Endothelial cell of umbilical vein (primary cell): ENCODE measurements around the gene SMG1. TPM values are rescaled to one million over a fixed set of nuclear protein-coding genes. Genes with fewer than 3 reads are reported as not detected.

Source experiments
- BruUV-seq: library from RNA; stranded (reverse); fragments of 400-500 nt; replicated peaks from 2 replicates; lab custom pipeline; 2021; lab: Mats Ljungman, UMichigan
- CTCF ChIA-PET: fragments of 300-600, 350-600 bp; sonication (Branson Sonifier 250); formaldehyde crosslinking; loops from one replicate; lab custom pipeline; 2021; ENCODE audit warnings: antibody characterized with exemption, inconsistent platforms; lab: Charles Lee
- POLR2A ChIA-PET: fragments of 300-600, 350-600 bp; sonication (Branson Sonifier 250); formaldehyde crosslinking; loops from one replicate; lab custom pipeline; 2021; ENCODE audit warnings: antibody characterized with exemption, inconsistent platforms; lab: Charles Lee
- DNase-seq: peaks from one replicate; pipeline ENCODE4 v3.0.0-alpha.2; 2011; ENCODE audit warnings: low read depth, low spot score
- FAIRE-seq: peaks from 2 replicates; lab custom pipeline; 2011; peaks lifted over from hg19 to GRCh38; lab: Jason Lieb, UNC
- H2AFZ ChIP-seq: 2 replicates; pipeline ENCODE4 v1.6.0; 2012; ENCODE audit warnings: low read depth, low read length, control low read depth, inconsistent platforms
- H3K27ac ChIP-seq: 2 replicates; pipeline ENCODE4 v1.5.1; 2011; ENCODE audit warnings: low read depth, mild to moderate bottlenecking, control low read depth, low read length, moderate library complexity; ENCODE audit not compliant: insufficient read depth
- H3K27me3 ChIP-seq, 2 experiments: 2 replicates each; pipeline versions ENCODE4 v1.6.0 to v1.6.1; 2011; ENCODE audit warnings: low read length in 2 of 2, mixed read lengths in 1 of 2; ENCODE audit not compliant: control insufficient read depth in 2 of 2, insufficient read depth in 2 of 2
- H3K36me3 ChIP-seq, 2 experiments: 2 replicates in 1 of 2; 3 replicates in 1 of 2; pipeline ENCODE4 v1.5.1; 2011; ENCODE audit warnings: low read length in 2 of 2, mild to moderate bottlenecking in 1 of 2, moderate library complexity in 1 of 2; ENCODE audit not compliant: control insufficient read depth in 2 of 2, insufficient read depth in 2 of 2; ENCODE audit errors: extremely low read depth in 1 of 2
- H3K4me1 ChIP-seq: 3 replicates; pipeline ENCODE4 v1.5.1; 2011; ENCODE audit warnings: mild to moderate bottlenecking, low read length; ENCODE audit not compliant: control insufficient read depth, insufficient read depth; ENCODE audit errors: extremely low read depth
- H3K4me2 ChIP-seq: 2 replicates; pipeline ENCODE4 v1.6.1; 2011; ENCODE audit warnings: low read length, control low read depth, mixed read lengths; ENCODE audit not compliant: insufficient read depth
- H3K4me3 ChIP-seq, 3 experiments: fragments of 200-600 bp in 1 of 3; sonication (generic), shearing (Covaris generic) in 1 of 3; replicated peaks in 1 of 3; 2 replicates each; pipeline ENCODE4 v1.5.1; 2011 to 2016; ENCODE audit warnings: control low read depth in 3 of 3, low read length in 3 of 3, mild to moderate bottlenecking in 2 of 3, inconsistent platforms in 1 of 3, low read depth in 1 of 3, moderate library complexity in 1 of 3; ENCODE audit not compliant: insufficient read depth in 1 of 3
- H3K79me2 ChIP-seq: 2 replicates; pipeline ENCODE4 v1.6.0; 2012; ENCODE audit warnings: low read length, inconsistent platforms; ENCODE audit not compliant: control insufficient read depth, insufficient read depth
- H3K9ac ChIP-seq: replicated peaks from 2 replicates; pipeline ENCODE3; 2011; ENCODE audit warnings: low read length, control low read depth; ENCODE audit not compliant: insufficient read depth; ENCODE audit errors: extremely low read depth
- H3K9me1 ChIP-seq: replicated peaks from 3 replicates; pipeline ENCODE4 v1.6.0; 2011; ENCODE audit warnings: mild to moderate bottlenecking, low read length; ENCODE audit not compliant: control insufficient read depth, insufficient read depth; ENCODE audit errors: extremely low read depth
- H3K9me3 ChIP-seq: replicated peaks from 2 replicates; pipeline ENCODE4 v1.5.1; 2012; ENCODE audit warnings: low read length, inconsistent platforms; ENCODE audit not compliant: control insufficient read depth, insufficient read depth
- H4K20me1 ChIP-seq: replicated peaks from 2 replicates; pipeline ENCODE3; 2011; ENCODE audit warnings: mild to moderate bottlenecking, low read length; ENCODE audit not compliant: control insufficient read depth, insufficient read depth; ENCODE audit errors: extremely low read depth
- CTCF ChIP-seq, 2 donors: IDR thresholded peaks; 1 replicate in 1 of 2; 2 replicates in 1 of 2; pipeline ENCODE4 v1.5.1; 2011; ENCODE audit warnings: low read length in 2 of 2, mild to moderate bottlenecking in 2 of 2, moderate library complexity in 2 of 2, control low read depth in 1 of 2, inconsistent platforms in 1 of 2, low read depth in 1 of 2; ENCODE audit not compliant: insufficient read depth in 1 of 2; ENCODE audit errors: extremely low read depth in 1 of 2
- EZH2 ChIP-seq: IDR thresholded peaks from 2 replicates; pipeline ENCODE4 v1.6.1; 2012; ENCODE audit warnings: borderline replicate concordance, low read depth, mild to moderate bottlenecking, moderate library complexity, low read length, inconsistent platforms; ENCODE audit not compliant: severe bottlenecking
- FOS ChIP-seq: IDR thresholded peaks from 2 replicates; pipeline ENCODE4 v1.6.1; 2011; ENCODE audit warnings: mild to moderate bottlenecking, low read length, moderate library complexity, borderline replicate concordance; ENCODE audit not compliant: insufficient read depth
- GATA2 ChIP-seq: IDR thresholded peaks from 2 replicates; pipeline ENCODE4 v1.7.0; 2011; ENCODE audit warnings: low read depth, mild to moderate bottlenecking, moderate library complexity, mixed read lengths, low read length; ENCODE audit not compliant: insufficient read length, insufficient read depth
- JUN ChIP-seq: IDR thresholded peaks from 2 replicates; pipeline ENCODE4 v1.6.1; 2011; ENCODE audit warnings: borderline replicate concordance, low read depth; ENCODE audit not compliant: insufficient read length, insufficient read depth
- MYC ChIP-seq: IDR thresholded peaks from one replicate; pipeline ENCODE4 v1.6.1; 2011; ENCODE audit warnings: mild to moderate bottlenecking, low read depth, low read length
- POLR2A ChIP-seq: IDR thresholded peaks from 2 replicates; pipeline ENCODE4 v1.6.1; 2012; ENCODE audit warnings: low read depth, mild to moderate bottlenecking, control low read depth, low read length
- POLR2AphosphoS5 ChIP-seq: IDR thresholded peaks from 2 replicates; pipeline ENCODE4 v1.6.1; 2012; ENCODE audit warnings: low read depth, mild to moderate bottlenecking, control low read depth, low read length, moderate library complexity; ENCODE audit not compliant: insufficient read depth
- dilution Hi-C: fragments of 300-500 bp; cut with MboI; formaldehyde crosslinking; loops from one replicate; pipeline ENCODE4 v1.15.0; 2019; ENCODE audit warnings: low sequenced_read_pairs; ENCODE audit not compliant: extremely low pct_ligation_motif_present
- intact Hi-C: fragments of 100-400 bp; cut with micrococcal nuclease; formaldehyde crosslinking; loops from one replicate; pipeline ENCODE4 v1.10.0; 2022
- polyA plus RNA-seq, 4 experiments: library from polyadenylated mRNA; depleted of rRNA in 3 of 4; stranded (reverse) in 3 of 4; unstranded in 1 of 4; fragments of >200 nt; gene quantifications; 2 replicates each; pipeline versions ENCODE4 v1.2.1 to v1.2.3, GENCODE V29; 2011 to 2012; ENCODE audit warnings: missing spikeins in 1 of 4
- total RNA-seq: library from RNA; stranded (reverse); gene quantifications from 2 replicates; pipeline ENCODE4 v1.2.3, GENCODE V29; 2021
- TF ChIP-seq, protein P1 (sequence below): IDR thresholded peaks from 2 replicates; pipeline ENCODE4 v1.6.1; 2011; ENCODE audit not compliant: insufficient read depth, insufficient read length

SMG1 gene
- total and polyA plus RNA-seq, 2 donors (not counting 3 experiments of a cell fraction or from before 2014, with no cell fraction given) = 14.0 to 90.8 TPM

- H3K36me3 ChIP-seq = no peaks in the 10 kb centered on the region
- FAIRE-seq (no peak), DNase-seq (no peak)
- ChIA-PET POLR2A (no interaction called here), CTCF (interaction anchor here (0.8 to 1.6 kb wide), 2 partner anchors 11 to 14 kb away, joined by 3 to 7 read pairs; no protein-coding TSS in a partner anchor)
- H3K27me3 ChIP-seq = no peaks in the 10 kb centered on the region
- dilution Hi-C loops = no loop called here
- no peak overlapping the region for H2AFZ ChIP-seq
- no peaks in the 10 kb centered on the region for H3K79me2 ChIP-seq
- no peak overlapping the region for H3K4me3 ChIP-seq
- TF ChIP-seq FOS = no peak
- no peak for TF ChIP-seq POLR2AphosphoS5
- no peak for TF ChIP-seq EZH2
- TF ChIP-seq, protein P1, sequence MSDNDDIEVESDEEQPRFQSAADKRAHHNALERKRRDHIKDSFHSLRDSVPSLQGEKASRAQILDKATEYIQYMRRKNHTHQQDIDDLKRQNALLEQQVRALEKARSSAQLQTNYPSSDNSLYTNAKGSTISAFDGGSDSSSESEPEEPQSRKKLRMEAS = no peak
- no peak for TF ChIP-seq CTCF (IDR thresholded peaks at IDR 0.05; ENCODE audit: extremely low read depth in 1 of 2, insufficient read depth in 1 of 2, low read depth in 1 of 2, low read length in 2 of 2)
- TF ChIP-seq GATA2 = no peak
- no peak for TF ChIP-seq POLR2A
- no peak for TF ChIP-seq MYC
- TF ChIP-seq JUN = no peak
- H3K27ac ChIP-seq = no peak overlapping the region
- H3K9ac ChIP-seq = no peak overlapping the region
- no peaks in the 10 kb centered on the region for H3K4me1 ChIP-seq
- intact Hi-C loops = loop anchor here (1.0 to 5.0 kb wide), 4 partner anchors 24 to 407 kb away; partner anchors contain the start of genes ARL6IP1 and SMG1
- no peak overlapping the region for H3K4me2 ChIP-seq
- no peaks in the 10 kb centered on the region for H3K9me1 ChIP-seq
- no peaks in the 10 kb centered on the region for H4K20me1 ChIP-seq
- BruUV-seq = no TSS peak
- no peaks in the 10 kb centered on the region for H3K9me3 ChIP-seq
These were observed 43.6 kb upstream of the SMG1 start for GRCh38 chr16:18969855-18970240.
